Stomach smooth muscle (tissue), 2 donors: ENCODE results near the gene GAR1.

Experiments
- H3K27ac ChIP-seq: one replicate; pipeline ENCODE4 v1.7.0; 2013; ENCODE audit warnings: mild to moderate bottlenecking, low read length, inconsistent platforms
- H3K27me3 ChIP-seq, 2 donors: one replicate each; pipeline ENCODE4 v1.7.0; 2013; ENCODE audit warnings: low read length in 2 of 2; ENCODE audit not compliant: insufficient read depth in 2 of 2, control insufficient read depth in 1 of 2
- H3K36me3 ChIP-seq, 2 donors: one replicate each; pipeline ENCODE4 v1.7.0; 2013; ENCODE audit warnings: low read length in 2 of 2; ENCODE audit not compliant: control insufficient read depth in 2 of 2, insufficient read depth in 2 of 2
- H3K4me1 ChIP-seq: one replicate; pipeline ENCODE4 v1.7.0; 2013; ENCODE audit warnings: low read length; ENCODE audit not compliant: control insufficient read depth, insufficient read depth
- H3K4me3 ChIP-seq, 2 donors: one replicate each; pipeline ENCODE4 v1.7.0; 2013; ENCODE audit warnings: low read length in 2 of 2
- H3K9ac ChIP-seq, 2 donors: one replicate each; pipeline ENCODE4 v1.7.0; 2013; ENCODE audit warnings: low read length in 2 of 2, mild to moderate bottlenecking in 1 of 2
- H3K9me3 ChIP-seq, 2 donors: one replicate each; pipeline ENCODE4 v1.7.0; 2013; ENCODE audit warnings: low read length in 2 of 2; ENCODE audit not compliant: control insufficient read depth in 2 of 2
- donor health status: healthy.
- donor health status: Pancreatic carcinoma.

The GAR1 gene

GRCh38 chr4:109810552-109811387, 4.8 kb upstream of the GAR1 start:
- no peaks in the 10 kb centered on the region for H3K36me3 ChIP-seq
- no peak overlapping the region for H3K4me3 ChIP-seq
- H3K9ac ChIP-seq = no peak overlapping the region
- H3K27ac ChIP-seq = no peak overlapping the region
- H3K27me3 ChIP-seq = no peaks in the 10 kb centered on the region
- H3K4me1 ChIP-seq = peaks cover 2% of the 10 kb centered on the region
- no peaks in the 10 kb centered on the region for H3K9me3 ChIP-seq

- Histone ChIP-seq H3K4me1 (peaks cover 11% of the 10 kb centered on the region), H3K27ac (no peak overlapping the region), H3K36me3 (no peaks in the 10 kb centered on the region), H3K4me3 (no peak overlapping the region), H3K9me3 (no peaks in the 10 kb centered on the region), H3K9ac (no peak overlapping the region), H3K27me3 (no peaks in the 10 kb centered on the region)
These were observed 3.9 kb upstream of the GAR1 start for GRCh38 chr4:109811707-109812106.

GRCh38 chr4:109816082-109816442, 500 bp downstream of the GAR1 start:
- Histone ChIP-seq H3K27ac (peak overlapping the region; percentile 86), H3K9me3 (no peaks in the 10 kb centered on the region)

GRCh38 chr4:109816894-109817293, 1.3 kb downstream of the GAR1 start:
- Histone ChIP-seq H3K9ac (peak overlapping the region in 1 of 2 donors; percentile 83), H3K27ac (no peak overlapping the region), H3K4me1 (peaks cover 14% of the 10 kb centered on the region), H3K36me3 (peaks cover 2 to 12% of the 10 kb centered on the region in 2 donors), H3K4me3 (no peak overlapping the region), H3K9me3 (no peaks in the 10 kb centered on the region), H3K27me3 (no peaks in the 10 kb centered on the region)

More at GRCh38 chr4:109816082-109816442, 500 bp downstream of the GAR1 start:
- peak overlapping the region; percentile 83 to 88 for H3K9ac ChIP-seq
- H3K36me3 ChIP-seq = peaks cover 2 to 12% of the 10 kb centered on the region in 2 donors
- no peaks in the 10 kb centered on the region for H3K27me3 ChIP-seq
- H3K4me3 ChIP-seq = peak overlapping the region; percentile 89 to 100
- H3K4me1 ChIP-seq = peaks cover 14% of the 10 kb centered on the region

- peaks cover 14% of the 10 kb centered on the region for H3K4me1 ChIP-seq
- H3K9ac ChIP-seq = no peak overlapping the region
- H3K27ac ChIP-seq = no peak overlapping the region
- peaks cover 5 to 20% of the 10 kb centered on the region in 2 donors for H3K36me3 ChIP-seq
- no peaks in the 10 kb centered on the region for H3K9me3 ChIP-seq
- no peaks in the 10 kb centered on the region for H3K27me3 ChIP-seq
- no peak overlapping the region for H3K4me3 ChIP-seq
These were observed 2.7 kb downstream of the GAR1 start for GRCh38 chr4:109818268-109818667.

- Histone ChIP-seq H3K4me1 (peaks cover 12% of the 10 kb centered on the region), H3K27me3 (no peaks in the 10 kb centered on the region), H3K27ac (no peak overlapping the region), H3K4me3 (no peak overlapping the region), H3K9me3 (no peaks in the 10 kb centered on the region), H3K36me3 (peaks cover 5 to 27% of the 10 kb centered on the region in 2 donors), H3K9ac (no peak overlapping the region)
These were observed 5.0 kb downstream of the GAR1 start for GRCh38 chr4:109820563-109820962.

- Histone ChIP-seq H3K36me3 (peaks cover 5 to 27% of the 10 kb centered on the region in 2 donors), H3K27ac (no peak overlapping the region)
These were observed 5.6 kb downstream of the GAR1 start for GRCh38 chr4:109821185-109821584.

GRCh38 chr4:109826719-109827118, 11.2 kb downstream of the GAR1 start:
- Histone ChIP-seq H3K4me1 (no peaks in the 10 kb centered on the region), H3K4me3 (no peak overlapping the region), H3K9ac (no peak overlapping the region), H3K27ac (no peak overlapping the region), H3K27me3 (no peaks in the 10 kb centered on the region), H3K36me3 (peaks cover 3 to 15% of the 10 kb centered on the region in 2 donors), H3K9me3 (no peaks in the 10 kb centered on the region)

More at GRCh38 chr4:109821185-109821584, 5.6 kb downstream of the GAR1 start:
- H3K4me3 ChIP-seq = no peak overlapping the region
- peaks cover 8% of the 10 kb centered on the region for H3K4me1 ChIP-seq
- H3K27me3 ChIP-seq = no peaks in the 10 kb centered on the region
- H3K9ac ChIP-seq = no peak overlapping the region
- no peaks in the 10 kb centered on the region for H3K9me3 ChIP-seq

- Histone ChIP-seq H3K4me3 (no peak within 1 kb of the TSS), H3K27me3 (no peaks in the 10 kb centered on the region), H3K4me1 (no peaks in the 10 kb centered on the region), H3K9ac (no peak within 1 kb of the TSS), H3K9me3 (no peaks in the 10 kb centered on the region), H3K27ac (no peak within 1 kb of the TSS), H3K36me3 (peaks cover 3 to 11% of the 10 kb centered on the region in 2 donors)
These were observed 12.1 kb downstream of the GAR1 start, which contains the start of gene RRH for GRCh38 chr4:109827672-109828071. Gene RRH, plus strand, starts transcription at chr4:109827972. Its CDS starts 56 bp downstream, at chr4:109828028.

- H3K9ac ChIP-seq = no peak overlapping the region
- H3K4me1 ChIP-seq = no peaks in the 10 kb centered on the region
- H3K36me3 ChIP-seq = no peaks in the 10 kb centered on the region
- no peak overlapping the region for H3K4me3 ChIP-seq
- no peaks in the 10 kb centered on the region for H3K27me3 ChIP-seq
- no peak overlapping the region for H3K27ac ChIP-seq
- H3K9me3 ChIP-seq = no peaks in the 10 kb centered on the region
These were observed 18.2 kb downstream of the GAR1 start for GRCh38 chr4:109833756-109834155.

- Histone ChIP-seq H3K9ac (no peak overlapping the region), H3K9me3 (no peaks in the 10 kb centered on the region), H3K27ac (no peak overlapping the region), H3K27me3 (no peaks in the 10 kb centered on the region), H3K4me3 (no peak overlapping the region), H3K4me1 (no peaks in the 10 kb centered on the region), H3K36me3 (no peaks in the 10 kb centered on the region)
These were observed 21.4 kb downstream of the GAR1 start for GRCh38 chr4:109836985-109837384.
